Measurements from ENCODE around the gene MGA.

- TF ChIP-seq, protein P1, sequence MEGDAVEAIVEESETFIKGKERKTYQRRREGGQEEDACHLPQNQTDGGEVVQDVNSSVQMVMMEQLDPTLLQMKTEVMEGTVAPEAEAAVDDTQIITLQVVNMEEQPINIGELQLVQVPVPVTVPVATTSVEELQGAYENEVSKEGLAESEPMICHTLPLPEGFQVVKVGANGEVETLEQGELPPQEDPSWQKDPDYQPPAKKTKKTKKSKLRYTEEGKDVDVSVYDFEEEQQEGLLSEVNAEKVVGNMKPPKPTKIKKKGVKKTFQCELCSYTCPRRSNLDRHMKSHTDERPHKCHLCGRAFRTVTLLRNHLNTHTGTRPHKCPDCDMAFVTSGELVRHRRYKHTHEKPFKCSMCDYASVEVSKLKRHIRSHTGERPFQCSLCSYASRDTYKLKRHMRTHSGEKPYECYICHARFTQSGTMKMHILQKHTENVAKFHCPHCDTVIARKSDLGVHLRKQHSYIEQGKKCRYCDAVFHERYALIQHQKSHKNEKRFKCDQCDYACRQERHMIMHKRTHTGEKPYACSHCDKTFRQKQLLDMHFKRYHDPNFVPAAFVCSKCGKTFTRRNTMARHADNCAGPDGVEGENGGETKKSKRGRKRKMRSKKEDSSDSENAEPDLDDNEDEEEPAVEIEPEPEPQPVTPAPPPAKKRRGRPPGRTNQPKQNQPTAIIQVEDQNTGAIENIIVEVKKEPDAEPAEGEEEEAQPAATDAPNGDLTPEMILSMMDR (IDR thresholded peaks at IDR 0.05) = no peak
- TF ChIP-seq POLR2A (IDR thresholded peaks at IDR 0.05; ENCODE audit: low read length) (no peak), NR3C1 (IDR thresholded peaks at IDR 0.05) (no peak), KDM5A (IDR thresholded peaks at IDR 0.05) (no peak), MYC (IDR thresholded peaks at IDR 0.05; ENCODE audit: borderline replicate concordance, low read length) (no peak), CHD4 (IDR thresholded peaks at IDR 0.05; ENCODE audit: borderline replicate concordance) (no peak), FOSL2 (IDR thresholded peaks at IDR 0.05) (no peak), FOSL2 (CRISPR knock-in tag; IDR thresholded peaks at IDR 0.05) (no peak)
- TF ChIP-seq, protein P2, sequence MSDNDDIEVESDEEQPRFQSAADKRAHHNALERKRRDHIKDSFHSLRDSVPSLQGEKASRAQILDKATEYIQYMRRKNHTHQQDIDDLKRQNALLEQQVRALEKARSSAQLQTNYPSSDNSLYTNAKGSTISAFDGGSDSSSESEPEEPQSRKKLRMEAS (IDR thresholded peaks at IDR 0.05) = no peak
Measured at GRCh38 chr15:41689083-41689482, 28.9 kb downstream of the MGA start.
